IMR-90 (cell line): ENCODE measurements around the gene PSPN. TPM values are rescaled to one million over a fixed set of nuclear protein-coding genes. Genes with fewer than 3 reads are reported as not detected.

Experiments used
- ATAC-seq: fragments of 200-7000 bp; cut with Tn5 transposase; 2 replicates; pipeline ENCODE4 v1.9.1; 2020; ENCODE audit warnings: low read depth, mild to moderate bottlenecking, moderate library complexity
- BruUV-seq: library from RNA; stranded (reverse); fragments of 400-500 nt; replicated peaks from 2 replicates; lab custom pipeline; 2021; lab: Mats Ljungman, UMichigan
- CTCF ChIA-PET: fragments of 300-600 bp; formaldehyde crosslinking; extraction: SDS; loops from one replicate; lab custom pipeline; 2021; ENCODE audit warnings: antibody characterized with exemption; lab: Yijun Ruan, JAX
- POLR2A ChIA-PET: fragments of 300-600 bp; sonication (Branson Sonifier 250); formaldehyde crosslinking; loops from one replicate; lab custom pipeline; 2022; ENCODE audit warnings: antibody characterized with exemption; ENCODE audit not compliant: unreplicated experiment; lab: Charles Lee
- DNase-seq: peaks from one replicate; pipeline ENCODE4 v3.0.0; 2013
- H2AFZ ChIP-seq: replicated peaks from 2 replicates; pipeline ENCODE3; 2013; ENCODE audit warnings: low read length, mild to moderate bottlenecking; ENCODE audit not compliant: poor library complexity
- H2AK5ac ChIP-seq: 2 replicates; pipeline ENCODE4 v1.6.1; 2013; ENCODE audit warnings: low read depth, low read length, inconsistent platforms
- H2AK9ac ChIP-seq: replicated peaks from 2 replicates; pipeline ENCODE3; 2013; ENCODE audit warnings: mild to moderate bottlenecking, low read depth, low read length, moderate library complexity; ENCODE audit not compliant: poor library complexity
- H2BK120ac ChIP-seq: 2 replicates; pipeline ENCODE4 v1.6.1; 2013; ENCODE audit warnings: low read depth, low read length, inconsistent platforms
- H2BK15ac ChIP-seq: 3 replicates; pipeline ENCODE4 v1.6.1; 2013; ENCODE audit warnings: low read depth, low read length, inconsistent platforms
- H2BK20ac ChIP-seq: 2 replicates; pipeline ENCODE4 v1.6.1; 2013; ENCODE audit warnings: low read depth, mild to moderate bottlenecking, inconsistent platforms, low read length, moderate library complexity
- H2BK5ac ChIP-seq: 2 replicates; pipeline ENCODE4 v1.6.1; 2013; ENCODE audit warnings: mild to moderate bottlenecking, low read depth, low read length, inconsistent platforms; ENCODE audit not compliant: poor library complexity, severe bottlenecking
- H3K14ac ChIP-seq: replicated peaks from 2 replicates; pipeline ENCODE4 v1.6.1; 2013; ENCODE audit warnings: low read depth, low read length, inconsistent platforms
- H3K18ac ChIP-seq: 2 replicates; pipeline ENCODE4 v1.6.1; 2013; ENCODE audit warnings: low read depth, low read length, control low read depth
- H3K23ac ChIP-seq: 2 replicates; pipeline ENCODE4 v1.6.1; 2013; ENCODE audit warnings: low read depth, low read length, inconsistent platforms
- H3K27ac ChIP-seq: 2 replicates; pipeline ENCODE4 v1.5.1; 2013; ENCODE audit warnings: mild to moderate bottlenecking, control low read depth, low read length; ENCODE audit not compliant: insufficient read depth
- H3K27me3 ChIP-seq: 2 replicates; pipeline ENCODE4 v1.6.1; 2013; ENCODE audit warnings: low read length; ENCODE audit not compliant: control insufficient read depth, insufficient read depth
- H3K36me3 ChIP-seq: 2 replicates; pipeline ENCODE4 v1.6.1; 2013; ENCODE audit warnings: low read length, mixed read lengths; ENCODE audit not compliant: control insufficient read depth, insufficient read depth
- H3K4ac ChIP-seq: 2 replicates; pipeline ENCODE4 v1.6.1; 2013; ENCODE audit warnings: low read depth, low read length, inconsistent platforms
- H3K4me1 ChIP-seq: 2 replicates; pipeline ENCODE4 v1.6.1; 2013; ENCODE audit warnings: low read length, mixed read lengths; ENCODE audit not compliant: control insufficient read depth, insufficient read depth
- H3K4me2 ChIP-seq: 2 replicates; pipeline ENCODE4 v1.6.1; 2013; ENCODE audit warnings: low read depth, mild to moderate bottlenecking, control low read depth, low read length, moderate library complexity
- H3K4me3 ChIP-seq: 2 replicates; pipeline ENCODE4 v1.5.1; 2013; ENCODE audit warnings: low read depth, mild to moderate bottlenecking, control low read depth, low read length, moderate library complexity; ENCODE audit not compliant: insufficient read depth
- H3K56ac ChIP-seq: 2 replicates; pipeline ENCODE4 v1.6.1; 2013; ENCODE audit warnings: low read length, inconsistent platforms; ENCODE audit not compliant: insufficient read depth; ENCODE audit errors: extremely low read depth
- H3K79me1 ChIP-seq, 2 experiments: 2 replicates each; pipeline ENCODE4 v1.6.1; 2013; ENCODE audit warnings: low read length in 2 of 2, inconsistent platforms in 1 of 2, low read depth in 1 of 2
- H3K9ac ChIP-seq: 2 replicates; pipeline ENCODE4 v1.6.1; 2013; ENCODE audit warnings: low read depth, low read length, control low read depth
- H3K9me1 ChIP-seq: 2 replicates; pipeline ENCODE4 v1.6.1; 2013; ENCODE audit warnings: low read length, inconsistent platforms; ENCODE audit not compliant: insufficient read depth
- H3K9me3 ChIP-seq: 2 replicates; pipeline ENCODE4 v1.6.1; 2013; ENCODE audit warnings: low read length; ENCODE audit not compliant: control insufficient read depth, insufficient read depth
- H4K20me1 ChIP-seq: 2 replicates; pipeline ENCODE4 v1.6.1; 2013; ENCODE audit warnings: low read length, inconsistent platforms; ENCODE audit not compliant: insufficient read depth
- H4K5ac ChIP-seq: 2 replicates; pipeline ENCODE4 v1.6.1; 2013; ENCODE audit warnings: mild to moderate bottlenecking, low read depth, low read length, control low read depth
- H4K8ac ChIP-seq, 2 experiments: 2 replicates each; pipeline ENCODE4 v1.6.1; 2013; ENCODE audit warnings: low read depth in 2 of 2, low read length in 2 of 2, control low read depth in 1 of 2, inconsistent platforms in 1 of 2
- H4K91ac ChIP-seq: 2 replicates; pipeline ENCODE4 v1.6.1; 2013; ENCODE audit warnings: low read depth, low read length, inconsistent platforms; ENCODE audit not compliant: insufficient read depth
- BHLHE40 ChIP-seq: fragments of 150-350 bp; IDR thresholded peaks from 2 replicates; pipeline ENCODE4 v1.6.1; 2016; ENCODE audit warnings: mild to moderate bottlenecking, low read depth, low read length
- FOS ChIP-seq: fragments of 150-350 bp; IDR thresholded peaks from 2 replicates; pipeline ENCODE4 v1.6.1; 2016; ENCODE audit warnings: low read depth, low read length
- MAZ ChIP-seq: IDR thresholded peaks from 2 replicates; pipeline ENCODE4 v1.6.1; 2012; ENCODE audit warnings: low read depth, mild to moderate bottlenecking, low read length, improper control_type of control experiment, moderate library complexity, borderline replicate concordance
- POLR2A ChIP-seq: IDR thresholded peaks from 2 replicates; pipeline ENCODE4 v1.6.1; 2012; ENCODE audit warnings: mild to moderate bottlenecking, low read depth, low read length
- RAD21 ChIP-seq: IDR thresholded peaks from 2 replicates; pipeline ENCODE4 v1.6.1; 2012; ENCODE audit warnings: low read length, improper control_type of control experiment
- RCOR1 ChIP-seq: IDR thresholded peaks from 2 replicates; pipeline ENCODE4 v1.6.1; 2012; ENCODE audit warnings: mild to moderate bottlenecking, low read length, improper control_type of control experiment; ENCODE audit not compliant: insufficient replicate concordance
- RFX5 ChIP-seq: IDR thresholded peaks from 2 replicates; pipeline ENCODE4 v1.8.0; 2012; ENCODE audit warnings: low read depth, mild to moderate bottlenecking, low read length, moderate library complexity
- USF2 ChIP-seq: fragments of 150-350 bp; IDR thresholded peaks from 2 replicates; pipeline ENCODE4 v1.6.1; 2017; ENCODE audit warnings: mild to moderate bottlenecking, antibody characterized with exemption, low read length, low read depth
- WGBS, 2 experiments: methylation state at CpG; one replicate each; pipeline versions ENCODE4 v1.1.5 to v1.1.7; 2013; ENCODE audit warnings: missing lambda C conversion rate in 2 of 2; ENCODE audit not compliant: insufficient read length in 1 of 2; ENCODE audit errors: extremely low coverage in 2 of 2; 5-methylcytosine and 5-hydroxymethylcytosine counted together
- dilution Hi-C: fragments of 300-500 bp; cut with HindIII; formaldehyde crosslinking; loops from one replicate; pipeline ENCODE4 v1.14.3; 2018; ENCODE audit warnings: low sequenced_read_pairs; ENCODE audit not compliant: unreplicated experiment
- in situ Hi-C: fragments of 300-500 bp; cut with MboI; formaldehyde crosslinking; loops from 3 replicates; pipeline ENCODE4 v1.14.3; 2019; ENCODE audit warnings: low sequenced_read_pairs, inconsistent platforms, mixed read lengths
- intact Hi-C: fragments of 100-400 bp; cut with micrococcal nuclease; formaldehyde crosslinking; loops from 2 replicates; pipeline ENCODE4 v1.10.0; 2022
- polyA plus RNA-seq, 3 experiments: library from polyadenylated mRNA; depleted of rRNA; stranded (reverse); fragments of >200 nt; gene quantifications; 2 replicates each; pipeline ENCODE4 v1.2.3, GENCODE V29; 2012; ENCODE audit warnings: low replicate concordance in 1 of 3
- total RNA-seq: library from RNA; depleted of rRNA; stranded (reverse); fragments of >200 nt; gene quantifications from 2 replicates; pipeline ENCODE4 v1.2.3, GENCODE V29; 2012
- TF ChIP-seq, protein P1 (sequence below): conservative IDR thresholded peaks from 2 replicates; pipeline ENCODE4 v1.5.1; 2012; ENCODE audit warnings: mild to moderate bottlenecking, low read depth, low read length, improper control_type of control experiment

The PSPN gene
- total and polyA plus RNA-seq, 2 of the 4 experiments (the other 2 are of a cell fraction) = 0.34 to 0.54 TPM

- no peak overlapping the region for H2AFZ ChIP-seq
- no peak overlapping the region for H4K5ac ChIP-seq
- H3K4me3 ChIP-seq = no peak overlapping the region
- dilution Hi-C loops (no loop called here), in situ Hi-C loops (no loop called here), intact Hi-C loops (no loop called here)
- no peak overlapping the region for H3K56ac ChIP-seq
- no peak overlapping the region for H3K14ac ChIP-seq
- WGBS, 2 experiments = 75% methylated on average over 4 of the region's 6 CpGs; no CpG with 5 or more reads in 1 of the 2 experiments
- no peak overlapping the region for H4K91ac ChIP-seq
- no peaks in the 10 kb centered on the region for H3K4me1 ChIP-seq
- H4K20me1 ChIP-seq = no peaks in the 10 kb centered on the region
- ChIA-PET POLR2A (no interaction called here), CTCF (interaction anchor here (1.4 kb wide), 1 partner anchor 18 kb away, joined by 3 read pairs; no protein-coding TSS in a partner anchor)
- H3K23ac ChIP-seq = no peak overlapping the region
- no peaks in the 10 kb centered on the region for H3K9me1 ChIP-seq
- H3K79me1 ChIP-seq = no peaks in the 10 kb centered on the region
- BruUV-seq = no TSS peak
- no peak for TF ChIP-seq FOS
- no peak for TF ChIP-seq USF2
- TF ChIP-seq, protein P1, sequence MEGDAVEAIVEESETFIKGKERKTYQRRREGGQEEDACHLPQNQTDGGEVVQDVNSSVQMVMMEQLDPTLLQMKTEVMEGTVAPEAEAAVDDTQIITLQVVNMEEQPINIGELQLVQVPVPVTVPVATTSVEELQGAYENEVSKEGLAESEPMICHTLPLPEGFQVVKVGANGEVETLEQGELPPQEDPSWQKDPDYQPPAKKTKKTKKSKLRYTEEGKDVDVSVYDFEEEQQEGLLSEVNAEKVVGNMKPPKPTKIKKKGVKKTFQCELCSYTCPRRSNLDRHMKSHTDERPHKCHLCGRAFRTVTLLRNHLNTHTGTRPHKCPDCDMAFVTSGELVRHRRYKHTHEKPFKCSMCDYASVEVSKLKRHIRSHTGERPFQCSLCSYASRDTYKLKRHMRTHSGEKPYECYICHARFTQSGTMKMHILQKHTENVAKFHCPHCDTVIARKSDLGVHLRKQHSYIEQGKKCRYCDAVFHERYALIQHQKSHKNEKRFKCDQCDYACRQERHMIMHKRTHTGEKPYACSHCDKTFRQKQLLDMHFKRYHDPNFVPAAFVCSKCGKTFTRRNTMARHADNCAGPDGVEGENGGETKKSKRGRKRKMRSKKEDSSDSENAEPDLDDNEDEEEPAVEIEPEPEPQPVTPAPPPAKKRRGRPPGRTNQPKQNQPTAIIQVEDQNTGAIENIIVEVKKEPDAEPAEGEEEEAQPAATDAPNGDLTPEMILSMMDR = no peak
- TF ChIP-seq RFX5 = no peak
- TF ChIP-seq POLR2A = no peak
- TF ChIP-seq MAZ = no peak
- TF ChIP-seq RAD21 = no peak
- no peak for TF ChIP-seq BHLHE40
- no peak for TF ChIP-seq RCOR1
- no peak overlapping the region for H2AK9ac ChIP-seq
- H2BK5ac ChIP-seq = no peak overlapping the region
- DNase-seq = no peak
- ATAC-seq = no peak
- no peak overlapping the region for H3K18ac ChIP-seq
- no peak overlapping the region for H4K8ac ChIP-seq
- H3K9ac ChIP-seq = no peak overlapping the region
- no peaks in the 10 kb centered on the region for H3K9me3 ChIP-seq
- H2BK20ac ChIP-seq = no peak overlapping the region
- H2BK15ac ChIP-seq = no peak overlapping the region
- no peak overlapping the region for H3K27ac ChIP-seq
- H3K4ac ChIP-seq = no peak overlapping the region
- no peak overlapping the region for H2AK5ac ChIP-seq
- peaks cover 2% of the 10 kb centered on the region; the same call in 1 of the 2 replicates for H3K27me3 ChIP-seq
- no peak overlapping the region for H3K4me2 ChIP-seq
- no peak overlapping the region for H2BK120ac ChIP-seq
- no peaks in the 10 kb centered on the region for H3K36me3 ChIP-seq
Observed at GRCh38 chr19:6334490-6335285, 41.0 kb downstream of the PSPN start.
